Activated naive CD4-positive, alpha-beta T cell treated with anti-CD3 and anti-CD28 coated beads, Interleukin-2, amount 50 U/mL, for 24 hours (primary cell): ENCODE data around the gene ATP11B.

Source experiments
- H3K27ac Mint-ChIP-seq: one replicate; pipeline ENCODE4 v1.8.0; 2021; ENCODE audit warnings: mild to moderate bottlenecking, mixed read lengths
- H3K27me3 Mint-ChIP-seq: one replicate; pipeline ENCODE4 v1.8.0; 2021; ENCODE audit warnings: mixed read lengths
- H3K36me3 Mint-ChIP-seq: one replicate; pipeline ENCODE4 v1.8.0; 2021; ENCODE audit warnings: mixed read lengths
- H3K4me1 Mint-ChIP-seq: one replicate; pipeline ENCODE4 v1.8.0; 2021; ENCODE audit warnings: mixed read lengths
- H3K4me3 Mint-ChIP-seq: one replicate; pipeline ENCODE4 v1.8.0; 2021; ENCODE audit warnings: mild to moderate bottlenecking, mixed read lengths
- H3K9me3 Mint-ChIP-seq: one replicate; pipeline ENCODE4 v1.8.0; 2021; ENCODE audit warnings: mixed read lengths

ATP11B gene

DNA sequence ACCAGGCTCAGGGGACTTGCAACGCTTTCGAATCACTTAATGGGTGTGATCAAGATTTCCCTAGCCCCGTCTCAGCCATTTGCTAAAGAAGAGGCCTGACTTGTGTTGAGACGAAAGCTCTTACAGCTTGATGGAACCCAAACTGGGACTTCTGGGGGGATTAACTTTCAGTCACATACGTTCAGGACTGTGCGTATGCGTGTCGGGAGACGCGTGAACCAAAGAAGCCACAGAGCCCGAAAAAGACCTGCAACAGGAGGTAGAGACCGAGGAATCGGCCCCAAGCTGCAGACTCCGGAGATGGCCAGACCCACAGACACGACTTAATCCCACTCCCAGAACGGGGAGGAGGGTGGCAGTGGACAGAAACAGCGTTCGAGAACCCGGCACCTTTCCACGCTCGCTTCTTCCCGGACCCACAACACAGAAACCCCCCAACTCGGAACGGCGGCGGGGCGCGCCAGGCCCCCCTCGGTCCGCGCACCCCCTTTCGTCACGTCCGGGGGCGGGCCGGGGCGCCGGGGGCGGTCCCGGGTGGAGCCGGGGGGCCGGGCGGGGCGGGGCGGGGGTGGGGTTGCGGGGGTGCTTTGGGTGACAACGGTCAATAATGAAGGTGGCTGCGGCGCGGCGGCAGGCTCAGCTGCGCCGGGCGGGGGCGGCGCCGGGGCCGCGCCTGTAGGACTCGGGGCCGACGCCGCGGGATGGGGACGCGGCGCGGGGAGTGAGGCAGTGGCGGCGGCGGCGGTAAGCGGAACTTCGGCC lies at the start of gene ATP11B:
TSS of gene ATP11B (plus strand) at position 604 of the 762 bp plus-strand sequence. CDS start 256 bp downstream, outside the sequence.
- H3K36me3 Mint-ChIP-seq, result peaks cover 2% of the 10 kb centered on the region
- H3K4me3 Mint-ChIP-seq, result peak within 1 kb of the TSS; percentile 93
- H3K4me1 Mint-ChIP-seq, result peaks cover 35% of the 10 kb centered on the region
- no peaks in the 10 kb centered on the region for H3K27me3 Mint-ChIP-seq
- peak within 1 kb of the TSS; percentile 98 for H3K27ac Mint-ChIP-seq
- H3K9me3 Mint-ChIP-seq, result no peaks in the 10 kb centered on the region

DNA sequence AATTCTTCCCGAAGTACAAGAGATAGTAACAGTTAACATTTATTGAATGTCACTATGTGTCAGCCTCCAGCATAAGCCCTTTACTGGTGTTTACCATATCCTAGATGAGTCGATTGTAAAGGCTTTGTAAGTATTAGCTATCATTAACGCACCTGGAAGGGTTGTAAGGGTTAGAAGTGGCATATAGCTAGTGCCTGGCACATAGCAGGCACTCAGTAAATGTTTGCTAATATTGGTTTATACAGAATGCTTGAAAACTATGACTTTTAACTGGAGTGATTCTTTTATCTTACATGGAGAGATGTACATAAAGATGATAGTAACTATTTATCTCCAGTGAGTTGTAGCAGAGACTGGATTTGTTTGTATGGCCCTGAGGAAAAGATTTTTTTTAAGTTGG lies 46.3 kb upstream of the ATP11B start:
- Mint-ChIP-seq H3K4me1 (no peaks in the 10 kb centered on the region), H3K4me3 (no peak overlapping the region), H3K36me3 (no peaks in the 10 kb centered on the region), H3K9me3 (no peaks in the 10 kb centered on the region), H3K27ac (no peak overlapping the region), H3K27me3 (peaks cover 2% of the 10 kb centered on the region)

- Mint-ChIP-seq H3K27ac (no peak overlapping the region), H3K9me3 (no peaks in the 10 kb centered on the region), H3K4me1 (no peaks in the 10 kb centered on the region), H3K27me3 (no peaks in the 10 kb centered on the region), H3K4me3 (no peak overlapping the region), H3K36me3 (no peaks in the 10 kb centered on the region)
Measured at GRCh38 chr3:182755308-182755707, 38.0 kb upstream of the ATP11B start.

- Mint-ChIP-seq H3K4me1 (no peaks in the 10 kb centered on the region), H3K4me3 (no peak overlapping the region), H3K27ac (no peak overlapping the region), H3K36me3 (no peaks in the 10 kb centered on the region), H3K9me3 (no peaks in the 10 kb centered on the region), H3K27me3 (no peaks in the 10 kb centered on the region)
Measured at GRCh38 chr3:182755712-182756111, 37.6 kb upstream of the ATP11B start.

- no peaks in the 10 kb centered on the region for H3K4me1 Mint-ChIP-seq
- no peaks in the 10 kb centered on the region for H3K27me3 Mint-ChIP-seq
- no peak overlapping the region for H3K27ac Mint-ChIP-seq
Measured at GRCh38 chr3:182760576-182761164, 32.6 kb upstream of the ATP11B start.

DNA sequence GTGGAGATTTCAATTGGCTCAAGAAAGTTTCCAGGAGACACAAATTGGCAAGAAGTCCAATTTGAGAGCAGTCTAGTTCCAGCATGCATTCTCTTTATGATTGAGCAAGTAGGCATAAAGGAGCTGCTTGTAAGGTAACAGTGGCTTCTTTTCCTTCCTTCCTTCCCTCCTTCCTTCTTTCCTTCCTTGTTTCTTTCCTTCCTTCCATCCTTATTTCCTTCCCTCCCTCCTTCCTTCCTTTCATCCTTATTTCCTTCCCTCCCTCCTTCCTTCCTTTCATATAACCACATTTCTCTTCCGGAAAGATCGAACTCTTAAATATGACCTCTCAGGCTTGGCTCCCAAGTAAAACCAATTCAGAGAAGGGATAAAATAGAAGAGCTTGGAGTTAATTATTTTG lies 29.4 kb upstream of the ATP11B start:
- no peaks in the 10 kb centered on the region for H3K36me3 Mint-ChIP-seq
- H3K27me3 Mint-ChIP-seq, result no peaks in the 10 kb centered on the region
- H3K4me1 Mint-ChIP-seq, result no peaks in the 10 kb centered on the region
- no peak overlapping the region for H3K27ac Mint-ChIP-seq
- H3K4me3 Mint-ChIP-seq, result no peak overlapping the region
- H3K9me3 Mint-ChIP-seq, result no peaks in the 10 kb centered on the region

More at GRCh38 chr3:182760576-182761164, 32.6 kb upstream of the ATP11B start:
- no peaks in the 10 kb centered on the region for H3K36me3 Mint-ChIP-seq
- no peak overlapping the region for H3K4me3 Mint-ChIP-seq
- no peaks in the 10 kb centered on the region for H3K9me3 Mint-ChIP-seq

- H3K27ac Mint-ChIP-seq, result no peak overlapping the region
- H3K27me3 Mint-ChIP-seq, result no peaks in the 10 kb centered on the region
- H3K36me3 Mint-ChIP-seq, result no peaks in the 10 kb centered on the region
- H3K9me3 Mint-ChIP-seq, result no peaks in the 10 kb centered on the region
- H3K4me1 Mint-ChIP-seq, result no peaks in the 10 kb centered on the region
- no peak overlapping the region for H3K4me3 Mint-ChIP-seq
Measured at GRCh38 chr3:182765287-182765686, 28.0 kb upstream of the ATP11B start.

- no peaks in the 10 kb centered on the region for H3K4me1 Mint-ChIP-seq
- no peaks in the 10 kb centered on the region for H3K36me3 Mint-ChIP-seq
- H3K4me3 Mint-ChIP-seq, result no peak overlapping the region
- H3K27me3 Mint-ChIP-seq, result no peaks in the 10 kb centered on the region
- no peaks in the 10 kb centered on the region for H3K9me3 Mint-ChIP-seq
- no peak overlapping the region for H3K27ac Mint-ChIP-seq
Measured at GRCh38 chr3:182766099-182766498, 27.2 kb upstream of the ATP11B start.

DNA sequence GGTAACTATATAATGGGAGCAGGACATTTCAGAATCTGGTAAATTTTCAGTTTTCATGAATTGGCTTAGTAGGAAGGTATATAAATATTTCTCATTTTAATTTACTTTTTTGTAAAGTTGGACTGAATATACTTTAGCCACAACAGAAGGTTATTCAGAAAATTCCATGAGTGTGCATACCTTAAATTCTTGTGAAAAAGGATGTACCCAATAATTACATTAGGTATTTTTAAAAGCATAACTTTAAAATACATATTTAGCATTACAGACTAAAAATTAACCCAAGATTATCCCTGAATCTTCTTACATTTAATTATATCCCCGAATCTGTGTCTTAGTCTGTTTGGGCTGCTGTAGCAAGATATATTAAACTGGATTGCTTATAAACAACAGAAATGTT lies 24.9 kb upstream of the ATP11B start:
- Mint-ChIP-seq H3K36me3 (no peaks in the 10 kb centered on the region), H3K27me3 (no peaks in the 10 kb centered on the region), H3K27ac (no peak overlapping the region), H3K4me3 (no peak overlapping the region), H3K4me1 (no peaks in the 10 kb centered on the region), H3K9me3 (no peaks in the 10 kb centered on the region)

GRCh38 chr3:182769673-182770072 lies 23.6 kb upstream of the ATP11B start:
- H3K27me3 Mint-ChIP-seq, result no peaks in the 10 kb centered on the region
- no peak overlapping the region for H3K4me3 Mint-ChIP-seq
- H3K27ac Mint-ChIP-seq, result no peak overlapping the region
- no peaks in the 10 kb centered on the region for H3K9me3 Mint-ChIP-seq
- H3K36me3 Mint-ChIP-seq, result no peaks in the 10 kb centered on the region
- H3K4me1 Mint-ChIP-seq, result no peaks in the 10 kb centered on the region

GRCh38 chr3:182782149-182782548 lies 11.2 kb upstream of the ATP11B start:
- H3K27ac Mint-ChIP-seq, result no peak overlapping the region
- peaks cover 6% of the 10 kb centered on the region for H3K27me3 Mint-ChIP-seq
- no peaks in the 10 kb centered on the region for H3K36me3 Mint-ChIP-seq
- H3K4me3 Mint-ChIP-seq, result no peak overlapping the region
- no peaks in the 10 kb centered on the region for H3K9me3 Mint-ChIP-seq
- peaks cover 4% of the 10 kb centered on the region for H3K4me1 Mint-ChIP-seq

DNA sequence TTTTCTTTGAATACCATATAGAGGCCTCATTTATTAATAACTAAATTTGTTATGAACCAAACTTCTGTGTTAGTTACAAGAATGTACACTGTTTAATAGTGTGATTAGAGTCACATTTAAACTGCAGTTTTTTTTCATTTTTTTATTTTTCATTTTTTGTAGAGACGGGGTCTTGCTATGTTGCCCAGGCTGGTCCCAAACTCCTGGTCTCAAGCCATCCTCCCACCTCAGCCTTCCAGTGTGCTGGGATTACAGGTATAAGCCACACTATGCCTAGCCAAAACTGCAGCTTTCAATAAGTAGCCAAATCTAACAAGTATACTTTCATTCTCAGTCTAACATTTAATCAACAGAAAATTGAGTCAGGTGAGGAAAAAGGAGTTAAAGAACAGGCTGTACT lies 10.2 kb upstream of the ATP11B start:
- Mint-ChIP-seq H3K36me3 (no peaks in the 10 kb centered on the region), H3K27me3 (peaks cover 6% of the 10 kb centered on the region), H3K9me3 (no peaks in the 10 kb centered on the region), H3K4me1 (peaks cover 6% of the 10 kb centered on the region), H3K27ac (no peak overlapping the region), H3K4me3 (no peak overlapping the region)

- Mint-ChIP-seq H3K27me3 (peaks cover 6% of the 10 kb centered on the region), H3K4me3 (no peak overlapping the region), H3K27ac (no peak overlapping the region), H3K4me1 (peaks cover 8% of the 10 kb centered on the region), H3K36me3 (no peaks in the 10 kb centered on the region), H3K9me3 (no peaks in the 10 kb centered on the region)
Measured at GRCh38 chr3:182784542-182784941, 8.8 kb upstream of the ATP11B start.

GRCh38 chr3:182785142-182785541 lies 8.2 kb upstream of the ATP11B start:
- no peak overlapping the region for H3K4me3 Mint-ChIP-seq
- no peak overlapping the region for H3K27ac Mint-ChIP-seq
- H3K4me1 Mint-ChIP-seq, result peaks cover 8% of the 10 kb centered on the region
- peaks cover 6% of the 10 kb centered on the region for H3K27me3 Mint-ChIP-seq
- H3K9me3 Mint-ChIP-seq, result no peaks in the 10 kb centered on the region
- no peaks in the 10 kb centered on the region for H3K36me3 Mint-ChIP-seq

DNA sequence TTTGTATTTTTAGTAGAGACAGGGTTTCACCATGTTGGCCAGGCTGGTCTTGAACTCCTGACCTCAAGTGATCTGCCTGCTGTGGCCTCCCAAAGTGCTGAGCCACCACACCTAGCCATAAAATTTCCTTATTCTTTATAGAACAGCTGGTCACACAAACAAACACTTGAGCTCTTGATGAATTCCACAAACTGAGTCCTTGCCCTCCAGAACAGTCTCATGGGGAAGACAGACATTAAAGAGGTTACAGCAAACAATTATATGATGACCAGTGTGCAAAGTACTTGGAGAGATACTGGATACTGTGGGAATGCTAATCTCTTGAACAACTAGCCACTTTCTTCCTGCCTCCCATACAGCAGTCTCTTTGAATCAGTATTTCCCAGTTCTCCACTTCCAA lies 7.5 kb upstream of the ATP11B start:
- H3K27ac Mint-ChIP-seq, result no peak overlapping the region

DNA sequence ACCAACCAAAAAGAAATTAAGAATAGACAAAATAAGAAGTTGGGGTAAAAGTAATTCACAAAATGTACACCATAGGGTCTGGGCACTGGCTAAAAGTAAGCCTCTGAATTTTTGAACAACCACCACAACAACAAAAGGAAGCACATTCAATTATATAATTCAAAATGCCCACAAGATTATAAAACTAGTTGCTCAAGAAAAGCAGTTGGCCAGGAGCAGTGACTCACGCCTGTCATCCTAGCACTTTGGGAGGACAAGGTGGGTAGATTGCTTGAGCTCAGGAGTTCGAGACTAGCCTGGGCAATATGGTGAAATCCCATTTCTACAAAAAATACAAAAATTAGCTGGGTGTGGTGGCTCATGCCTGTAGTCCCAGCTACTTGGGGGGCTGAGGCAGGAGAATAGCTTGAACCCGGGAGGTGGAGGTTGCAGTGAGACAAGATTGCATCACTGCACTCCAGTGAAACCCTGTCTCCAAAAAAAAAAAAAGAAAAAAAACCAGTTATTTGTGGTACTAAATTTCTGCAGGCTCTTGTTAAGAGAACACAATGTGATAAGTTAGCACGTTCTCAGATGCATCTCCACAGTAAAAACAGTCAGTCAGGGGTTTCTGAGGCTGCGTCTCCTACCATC lies 6.6 kb upstream of the ATP11B start:
- Mint-ChIP-seq H3K27me3 (peaks cover 4% of the 10 kb centered on the region), H3K4me3 (no peak overlapping the region), H3K27ac (no peak overlapping the region), H3K9me3 (no peaks in the 10 kb centered on the region), H3K4me1 (peaks cover 8% of the 10 kb centered on the region), H3K36me3 (no peaks in the 10 kb centered on the region)

More for the DNA sequence above, 7.5 kb upstream of the ATP11B start:
- no peaks in the 10 kb centered on the region for H3K9me3 Mint-ChIP-seq
- no peaks in the 10 kb centered on the region for H3K36me3 Mint-ChIP-seq
- H3K4me3 Mint-ChIP-seq, result no peak overlapping the region
- H3K27me3 Mint-ChIP-seq, result peaks cover 5% of the 10 kb centered on the region
- H3K4me1 Mint-ChIP-seq, result peaks cover 8% of the 10 kb centered on the region
